NCI-H2081 treated with DMSO at 0.1 percent for 48 hours (cell line): ENCODE measurements around the gene RMND1.
A peak's percentile ranks its signal among the peaks of the same experiment; 100 is the strongest.

ENCODE experiments used
- DNase-seq: peaks from one replicate; lab custom pipeline; 2025; lab: John Stamatoyannopoulos, UW

The RMND1 gene

GRCh38 chr6:151417477-151417876 is 34.4 kb downstream of the RMND1 start:
- no peak for DNase-seq

GRCh38 chr6:151414641-151415260 is 37.2 kb downstream of the RMND1 start:
- DNase-seq: no peak

GRCh38 chr6:151413372-151414145 is 38.4 kb downstream of the RMND1 start:
- no peak for DNase-seq

GRCh38 chr6:151412909-151413308 is 39.0 kb downstream of the RMND1 start:
- DNase-seq: no peak

GRCh38 chr6:151409679-151410078 is 42.2 kb downstream of the RMND1 start:
- DNase-seq: no peak

GRCh38 chr6:151409260-151409659 is 42.7 kb downstream of the RMND1 start:
- DNase-seq: no peak

- no peak for DNase-seq
Measured at GRCh38 chr6:151408858-151409257, 43.1 kb downstream of the RMND1 start.

GRCh38 chr6:151403919-151404308 is 48.0 kb downstream of the RMND1 start:
- DNase-seq: no peak

GRCh38 chr6:151402228-151402627 is 49.7 kb downstream of the RMND1 start:
- no peak for DNase-seq

- no peak for DNase-seq
Measured at GRCh38 chr6:151400473-151400872, 51.5 kb downstream of the RMND1 start.

- DNase-seq: no peak
Measured at GRCh38 chr6:151399679-151400078, 52.2 kb downstream of the RMND1 start.

- DNase-seq: no peak
Measured at GRCh38 chr6:151393410-151393809, 58.5 kb downstream of the RMND1 start.

- no peak for DNase-seq
Measured at GRCh38 chr6:151392427-151392826, 59.5 kb downstream of the RMND1 start.

- no peak for DNase-seq
Measured at GRCh38 chr6:151391471-151392413, 60.2 kb downstream of the RMND1 start, which contains the start of gene ZBTB2. TSS of gene ZBTB2 (minus strand) at chr6:151391559. CDS start at chr6:151373637, 17,922 bp downstream.

GRCh38 chr6:151390851-151391470 is 61.0 kb downstream of the RMND1 start:
- DNase-seq: no peak

- DNase-seq: peak; percentile 80
Measured at GRCh38 chr6:151390276-151390850, 61.6 kb downstream of the RMND1 start.

GRCh38 chr6:151389618-151390275 is 62.2 kb downstream of the RMND1 start:
- peak; percentile 58 for DNase-seq

GRCh38 chr6:151388997-151389617 is 62.8 kb downstream of the RMND1 start:
- no peak for DNase-seq

GRCh38 chr6:151388236-151388635 is 63.7 kb downstream of the RMND1 start:
- DNase-seq: no peak

- no peak for DNase-seq
Measured at GRCh38 chr6:151387175-151387970, 64.6 kb downstream of the RMND1 start.
